GM15510 (cell line): ENCODE data around the gene TRMT2A.

ENCODE experiments used
- POLR2A ChIP-seq: IDR thresholded peaks from 3 replicates; pipeline ENCODE4 v1.6.1; 2011; ENCODE audit warnings: borderline replicate concordance; ENCODE audit not compliant: insufficient read length; ENCODE audit errors: extremely low read depth

The TRMT2A gene

GRCh38 chr22:20121856-20122415 is 4.9 kb upstream of the TRMT2A start:
- TF ChIP-seq POLR2A: no peak

- no peak for TF ChIP-seq POLR2A
Measured at GRCh38 chr22:20118300-20119020, 1.4 kb upstream of the TRMT2A start.

GRCh38 chr22:20117633-20118299 is 740 bp upstream of the TRMT2A start:
- no peak for TF ChIP-seq POLR2A

GRCh38 chr22:20116376-20116950 is 563 bp downstream of the TRMT2A start:
- TF ChIP-seq POLR2A: no peak

GRCh38 chr22:20115691-20116375 is 1.2 kb downstream of the TRMT2A start, which contains the start of gene RANBP1:
Gene RANBP1 (plus strand): TSS chr22:20116104. CDS start chr22:20116185, 81 bp downstream.
- TF ChIP-seq POLR2A: no peak

- TF ChIP-seq POLR2A: no peak
Measured at GRCh38 chr22:20114506-20115475, 2.2 kb downstream of the TRMT2A start.

GRCh38 chr22:20113551-20114310 is 3.3 kb downstream of the TRMT2A start:
- no peak for TF ChIP-seq POLR2A

GRCh38 chr22:20112623-20113511 is 4.2 kb downstream of the TRMT2A start:
- no peak for TF ChIP-seq POLR2A

- TF ChIP-seq POLR2A: peak; percentile 22
Measured at GRCh38 chr22:20111689-20112622, 5.1 kb downstream of the TRMT2A start.

GRCh38 chr22:20111045-20111688 is 5.9 kb downstream of the TRMT2A start:
- peak; percentile 31 for TF ChIP-seq POLR2A
